Muscle of back (tissue), 11 donors: Measurements from ENCODE around the gene NTN3. TPM values are rescaled to one million over a fixed set of nuclear protein-coding genes. Genes with fewer than 3 reads are reported as not detected.

Source experiments
- DNase-seq, 3 donors: peaks; one replicate each; pipeline versions ENCODE4 v3.0.0 to v3.0.0-alpha.2; 2013
- polyA plus RNA-seq, 10 donors: library from polyadenylated mRNA; unstranded; fragments of 120-200 nt; gene quantifications; one replicate each; pipeline ENCODE4 v1.2.1, GENCODE V29; 2013; ENCODE audit not compliant: insufficient read length in 10 of 10

Gene NTN3
- polyA plus RNA-seq, 10 donors: 1.7 to 2.9 (median 2.3) TPM

- DNase-seq: no peak
These were observed 5.3 kb upstream of the NTN3 start for GRCh38 chr16:2465653-2466415.

- no peak for DNase-seq
These were observed 4.2 kb upstream of the NTN3 start for GRCh38 chr16:2466667-2467527.

GRCh38 chr16:2467528-2468232 lies 3.4 kb upstream of the NTN3 start:
- peak; percentile 78 to 94 (median 90) for DNase-seq

GRCh38 chr16:2468233-2468724 lies 2.8 kb upstream of the NTN3 start:
- DNase-seq: peak in 2 of 3 donors; percentile 66 to 81

GRCh38 chr16:2468725-2469398 lies 2.2 kb upstream of the NTN3 start:
- DNase-seq: peak; percentile 30 to 63 (median 32)

GRCh38 chr16:2469399-2470233 lies 1.5 kb upstream of the NTN3 start:
- DNase-seq: peak in 2 of 3 donors; percentile 24 to 60

- DNase-seq: no peak
These were observed 879 bp upstream of the NTN3 start for GRCh38 chr16:2470234-2470601.

GRCh38 chr16:2470603-2471015 lies 488 bp upstream of the NTN3 start:
- DNase-seq: peak; percentile 22 to 70 (median 38)

- peak in 1 of 3 donors; percentile 47 for DNase-seq
These were observed 773 bp downstream of the NTN3 start for GRCh38 chr16:2471653-2472487.

- no peak for DNase-seq
These were observed 1.4 kb downstream of the NTN3 start for GRCh38 chr16:2472488-2472864.

GRCh38 chr16:2472885-2473445 lies 1.9 kb downstream of the NTN3 start:
- DNase-seq: no peak

GRCh38 chr16:2473446-2473926 lies 2.4 kb downstream of the NTN3 start:
- DNase-seq: no peak

GRCh38 chr16:2473999-2474876 lies 3.1 kb downstream of the NTN3 start:
- DNase-seq: peak in 2 of 3 donors; percentile 52 to 77

- peak; percentile 86 to 94 (median 92) for DNase-seq
These were observed 3.8 kb downstream of the NTN3 start, which contains the start of gene TBC1D24 for GRCh38 chr16:2474877-2475412. TSS of gene TBC1D24 (plus strand) at chr16:2475127. CDS start at chr16:2496149, 21,022 bp downstream.

GRCh38 chr16:2475413-2476344 lies 4.6 kb downstream of the NTN3 start:
- DNase-seq: peak in 1 of 3 donors; percentile 56

GRCh38 chr16:2476345-2476720 lies 5.2 kb downstream of the NTN3 start:
- no peak for DNase-seq
